ENCODE results near the gene EPB41L4A.

Gene EPB41L4A

GRCh38 chr5:112160652-112161391, 258.3 kb downstream of the EPB41L4A start:
- DNase-seq (ENCODE audit: low read depth): peak; percentile 83

- no peak for DNase-seq (ENCODE audit: low read depth)
Observed at GRCh38 chr5:112159435-112159834, 259.6 kb downstream of the EPB41L4A start.

DNA sequence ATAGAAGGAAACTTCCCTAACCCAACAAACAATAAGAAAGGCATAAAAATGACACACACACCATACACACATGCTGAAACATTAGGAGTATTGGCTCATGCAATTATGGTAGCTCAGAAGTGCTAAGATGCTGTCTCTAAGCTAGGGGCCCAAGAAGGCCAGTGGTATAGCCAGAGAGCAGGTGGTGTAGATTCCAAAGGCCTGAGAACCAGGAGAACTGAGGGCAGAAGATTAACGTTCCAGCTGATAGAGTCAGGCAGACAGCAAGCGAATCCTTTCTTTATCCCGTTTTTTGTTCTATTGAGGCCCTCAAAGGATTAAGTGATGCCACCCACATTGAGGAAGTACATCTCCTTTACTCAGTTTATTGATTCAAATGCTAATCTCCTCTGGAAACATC, 262.9 kb downstream of the EPB41L4A start:
- DNase-seq (ENCODE audit: low read depth): no peak

GRCh38 chr5:112154940-112155686, 264.0 kb downstream of the EPB41L4A start:
- DNase-seq (ENCODE audit: low read depth): no peak

- DNase-seq (ENCODE audit: low read depth): no peak
Observed at GRCh38 chr5:112149727-112150126, 269.4 kb downstream of the EPB41L4A start.

DNA sequence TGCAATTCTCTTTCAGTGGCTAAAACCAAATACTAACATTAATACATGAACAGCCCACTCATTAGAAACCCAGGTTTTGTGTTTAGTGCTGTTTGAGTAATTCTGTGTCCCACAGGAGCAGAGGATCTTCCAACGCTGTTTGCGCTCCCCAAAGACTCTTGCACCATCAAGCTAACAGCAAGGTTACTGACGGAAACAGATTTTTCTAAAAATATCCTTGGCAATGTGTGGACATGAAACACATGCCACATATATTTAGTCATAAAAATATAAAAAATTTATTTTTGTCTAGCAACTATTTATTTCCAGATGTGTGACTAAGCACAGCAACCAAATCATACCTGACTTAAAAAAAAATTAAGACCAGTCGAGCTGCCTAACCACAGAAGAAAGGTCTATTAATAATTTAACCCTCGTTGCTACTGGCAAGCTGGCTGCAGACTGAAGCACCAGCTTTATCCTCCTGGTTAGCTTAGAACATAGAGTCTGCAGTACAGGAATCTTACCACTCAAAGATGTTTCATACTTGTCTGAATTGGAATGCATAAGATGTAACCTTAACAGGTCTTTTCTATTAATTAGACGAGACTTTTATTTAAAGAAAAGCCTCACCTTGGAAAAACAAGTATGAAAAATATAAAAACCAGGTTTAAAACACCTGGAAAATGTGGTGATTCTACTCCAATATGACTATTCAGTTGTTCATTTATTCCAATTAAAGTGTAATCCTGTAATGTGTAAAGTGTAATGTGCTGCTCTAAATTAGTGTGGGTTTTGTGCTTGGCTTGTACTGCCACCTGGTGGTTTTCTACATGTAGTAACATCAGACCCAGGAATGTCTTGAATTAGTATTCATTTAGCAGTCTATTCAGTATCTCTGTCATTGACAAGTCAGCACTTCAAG, 272.5 kb downstream of the EPB41L4A start:
- peak; percentile 10 for DNase-seq (ENCODE audit: low read depth)

GRCh38 chr5:112143690-112144089, 275.4 kb downstream of the EPB41L4A start:
- no peak for DNase-seq (ENCODE audit: low read depth)

DNA sequence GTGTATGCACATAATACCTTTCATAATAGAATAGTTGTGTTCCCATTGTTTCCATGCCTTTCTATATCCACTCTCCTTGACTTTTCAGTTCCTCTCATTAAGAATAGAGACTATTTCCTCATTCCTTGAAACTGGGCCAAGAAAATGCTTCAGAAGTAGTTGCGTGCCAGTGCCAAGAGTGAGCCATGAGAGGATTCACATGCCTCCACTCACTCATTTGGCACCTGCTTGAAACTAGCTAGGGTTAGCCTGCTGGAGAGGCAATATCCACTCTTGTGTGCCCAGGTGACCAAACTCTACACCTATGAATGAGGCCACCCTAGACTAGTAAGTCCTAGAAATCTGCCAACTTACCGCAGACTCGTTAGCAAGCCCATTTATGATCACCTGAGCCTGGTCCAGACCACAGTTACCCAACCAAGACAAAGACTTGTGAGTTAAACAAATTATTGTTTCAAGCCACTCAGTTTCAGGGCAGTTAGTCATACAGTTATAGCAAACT, 276.3 kb downstream of the EPB41L4A start:
- no peak for DNase-seq (ENCODE audit: low read depth)

- no peak for DNase-seq (ENCODE audit: low read depth)
Observed at GRCh38 chr5:112141582-112141981, 277.5 kb downstream of the EPB41L4A start.

GRCh38 chr5:112138526-112138925, 280.6 kb downstream of the EPB41L4A start:
- DNase-seq (ENCODE audit: low read depth): no peak

GRCh38 chr5:112136773-112137172, 282.3 kb downstream of the EPB41L4A start:
- no peak for DNase-seq (ENCODE audit: low read depth)

- DNase-seq (ENCODE audit: low read depth): no peak
Observed at GRCh38 chr5:112127861-112128260, 291.2 kb downstream of the EPB41L4A start.

DNA sequence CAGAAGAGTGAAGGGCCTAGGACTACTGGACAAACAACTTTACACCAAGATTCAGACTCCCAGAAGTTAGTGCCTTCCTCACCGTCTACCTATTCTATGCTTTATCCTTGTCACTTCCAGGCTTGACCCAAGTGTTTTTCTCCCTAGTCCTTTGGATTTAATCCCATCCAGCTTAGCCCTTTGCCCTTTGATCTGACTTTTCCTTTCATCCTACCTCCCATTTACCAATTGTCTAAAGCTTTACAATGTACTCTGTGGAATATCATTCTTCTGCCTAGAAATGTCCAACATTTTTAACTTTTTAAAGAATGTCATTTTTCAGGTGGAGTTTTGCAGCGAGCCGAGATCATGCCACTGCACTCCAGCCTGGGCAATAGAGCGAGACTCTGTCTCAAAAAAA, 292.1 kb downstream of the EPB41L4A start:
- no peak for DNase-seq (ENCODE audit: low read depth)

DNA sequence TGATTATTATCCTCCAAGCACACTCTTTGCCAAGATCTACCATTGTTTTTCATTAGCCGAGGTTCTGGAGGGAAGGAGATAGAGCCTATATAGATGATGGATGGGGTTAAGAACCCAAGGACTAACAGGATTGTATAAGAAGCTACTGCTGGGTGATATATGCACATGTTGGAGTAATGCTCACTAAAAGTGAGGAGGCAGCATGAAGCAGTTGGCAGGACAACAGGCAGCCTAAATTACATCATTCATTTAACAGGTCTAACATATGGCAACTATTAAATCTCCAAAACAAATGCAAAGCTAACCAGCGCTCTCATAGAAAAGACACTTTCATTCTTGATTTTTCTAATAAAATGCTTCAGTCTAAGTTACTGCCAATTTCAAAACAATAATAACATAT, 293.2 kb downstream of the EPB41L4A start:
- DNase-seq (ENCODE audit: low read depth): no peak

DNA sequence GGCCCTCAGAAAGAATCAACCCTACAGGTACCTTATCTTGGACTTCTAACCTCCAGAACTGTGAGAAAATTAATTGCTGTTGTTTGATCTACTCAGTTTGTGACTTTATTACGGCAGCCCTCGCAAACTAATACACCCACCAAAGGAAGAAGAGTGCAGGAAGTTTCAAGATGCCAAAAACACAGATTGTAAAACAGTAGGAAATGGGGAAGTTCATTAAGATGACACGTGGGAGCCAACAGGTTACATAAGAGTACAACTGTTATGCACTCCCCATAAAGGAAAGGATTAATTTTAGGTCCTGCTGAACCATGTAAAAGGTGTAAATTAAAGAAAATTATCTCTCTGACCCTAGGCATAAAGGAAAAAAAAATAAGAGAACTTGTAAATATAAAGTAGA, 294.3 kb downstream of the EPB41L4A start:
- DNase-seq (ENCODE audit: low read depth): no peak

DNA sequence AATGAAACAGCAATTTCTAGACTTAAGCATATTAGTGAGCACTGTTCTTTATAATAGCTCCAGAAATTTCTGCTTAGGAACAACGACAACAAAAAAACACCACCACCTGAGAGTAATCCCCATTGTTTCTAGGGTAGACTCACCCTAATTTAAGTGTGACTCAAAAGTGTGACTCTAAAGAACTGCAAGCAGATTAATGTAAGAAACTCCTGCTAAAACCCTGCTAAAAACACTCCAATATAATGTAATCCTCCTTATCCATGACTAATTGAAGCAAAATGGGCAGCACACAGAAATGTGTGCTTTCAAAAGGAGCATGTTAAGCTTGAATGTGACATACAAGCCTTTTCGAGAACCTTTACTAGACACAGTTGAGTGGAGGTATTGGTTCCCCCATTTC, 296.0 kb downstream of the EPB41L4A start:
- DNase-seq (ENCODE audit: low read depth): no peak

DNA sequence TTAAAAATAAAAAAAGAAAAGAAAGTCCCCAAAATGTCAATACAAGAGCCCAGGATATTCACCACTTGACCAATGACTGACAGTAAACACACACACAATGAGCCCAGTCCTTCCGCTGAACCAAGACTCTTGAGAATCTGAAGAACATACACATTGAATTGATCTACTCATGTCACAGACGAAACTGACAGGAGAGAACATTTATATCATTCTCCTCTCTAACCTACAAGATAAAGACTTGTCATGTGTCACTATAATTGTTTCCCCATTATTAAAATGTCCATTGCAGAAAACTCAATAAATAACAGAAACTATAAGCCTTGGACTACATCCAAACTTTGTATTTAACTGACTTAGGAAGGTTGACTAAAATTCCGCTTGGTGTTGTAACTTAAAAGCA, 296.7 kb downstream of the EPB41L4A start:
- DNase-seq (ENCODE audit: low read depth): no peak

DNA sequence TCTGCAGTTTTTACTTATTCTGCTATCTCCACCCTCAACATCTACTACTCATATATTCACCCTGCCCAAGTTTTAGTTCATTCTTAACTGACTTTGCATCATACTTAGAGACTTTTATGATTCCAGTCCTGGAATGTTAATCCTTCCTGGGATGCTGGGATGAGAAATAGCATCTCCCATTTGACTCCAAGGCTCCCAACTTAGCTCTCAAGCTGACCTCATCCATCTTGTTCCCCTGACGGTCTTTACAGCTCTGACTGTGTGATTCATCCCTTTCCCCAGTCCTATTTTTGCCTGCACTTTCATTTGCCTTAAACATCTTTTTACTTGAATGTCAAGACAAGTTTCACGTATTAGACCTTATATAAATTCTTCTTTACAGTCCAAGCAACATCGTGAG, 297.8 kb downstream of the EPB41L4A start:
- DNase-seq (ENCODE audit: low read depth): no peak

GRCh38 chr5:112119969-112120368, 299.1 kb downstream of the EPB41L4A start:
- DNase-seq (ENCODE audit: low read depth): no peak

DNA sequence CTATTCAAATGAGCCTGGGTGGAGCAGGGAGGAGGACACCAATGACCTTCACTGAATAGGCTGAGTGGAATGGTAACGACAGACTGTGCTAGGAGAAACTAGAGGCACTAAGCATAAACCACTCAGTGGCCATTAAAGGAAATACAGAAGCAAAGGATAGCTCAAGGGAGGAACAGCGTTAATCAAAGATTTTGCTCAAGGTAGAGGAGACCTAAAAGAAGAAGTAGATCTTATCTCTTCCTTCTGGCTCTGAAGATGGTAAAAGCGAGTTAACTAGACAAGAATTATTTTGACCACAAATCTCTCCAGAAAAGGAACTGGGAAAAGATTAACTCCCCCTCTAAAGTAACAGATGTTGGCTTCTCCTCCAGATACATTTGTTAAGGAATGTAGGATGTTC, 299.6 kb downstream of the EPB41L4A start:
- DNase-seq (ENCODE audit: low read depth): no peak

- DNase-seq (ENCODE audit: low read depth): no peak
Observed at GRCh38 chr5:112117551-112117950, 301.5 kb downstream of the EPB41L4A start.

- no peak for DNase-seq (ENCODE audit: low read depth)
Observed at GRCh38 chr5:112116371-112116770, 302.7 kb downstream of the EPB41L4A start.

Measured in activated T-helper 1 cell treated with Interleukin-2 at 50 U/mL for 16 hours (primary cell).